ENCODE data around the gene GCSH.

- TF ChIP-seq, protein P1, sequence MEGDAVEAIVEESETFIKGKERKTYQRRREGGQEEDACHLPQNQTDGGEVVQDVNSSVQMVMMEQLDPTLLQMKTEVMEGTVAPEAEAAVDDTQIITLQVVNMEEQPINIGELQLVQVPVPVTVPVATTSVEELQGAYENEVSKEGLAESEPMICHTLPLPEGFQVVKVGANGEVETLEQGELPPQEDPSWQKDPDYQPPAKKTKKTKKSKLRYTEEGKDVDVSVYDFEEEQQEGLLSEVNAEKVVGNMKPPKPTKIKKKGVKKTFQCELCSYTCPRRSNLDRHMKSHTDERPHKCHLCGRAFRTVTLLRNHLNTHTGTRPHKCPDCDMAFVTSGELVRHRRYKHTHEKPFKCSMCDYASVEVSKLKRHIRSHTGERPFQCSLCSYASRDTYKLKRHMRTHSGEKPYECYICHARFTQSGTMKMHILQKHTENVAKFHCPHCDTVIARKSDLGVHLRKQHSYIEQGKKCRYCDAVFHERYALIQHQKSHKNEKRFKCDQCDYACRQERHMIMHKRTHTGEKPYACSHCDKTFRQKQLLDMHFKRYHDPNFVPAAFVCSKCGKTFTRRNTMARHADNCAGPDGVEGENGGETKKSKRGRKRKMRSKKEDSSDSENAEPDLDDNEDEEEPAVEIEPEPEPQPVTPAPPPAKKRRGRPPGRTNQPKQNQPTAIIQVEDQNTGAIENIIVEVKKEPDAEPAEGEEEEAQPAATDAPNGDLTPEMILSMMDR (IDR thresholded peaks at IDR 0.05; ENCODE audit: low read depth, low read length, missing input control): no peak
- TF ChIP-seq SP1 (IDR thresholded peaks at IDR 0.05): no peak
- no peak for TF ChIP-seq TAF1 (conservative IDR thresholded peaks at IDR 0.05)
- no peak for TF ChIP-seq RXRA (IDR thresholded peaks at IDR 0.05)
- TF ChIP-seq, protein P2, sequence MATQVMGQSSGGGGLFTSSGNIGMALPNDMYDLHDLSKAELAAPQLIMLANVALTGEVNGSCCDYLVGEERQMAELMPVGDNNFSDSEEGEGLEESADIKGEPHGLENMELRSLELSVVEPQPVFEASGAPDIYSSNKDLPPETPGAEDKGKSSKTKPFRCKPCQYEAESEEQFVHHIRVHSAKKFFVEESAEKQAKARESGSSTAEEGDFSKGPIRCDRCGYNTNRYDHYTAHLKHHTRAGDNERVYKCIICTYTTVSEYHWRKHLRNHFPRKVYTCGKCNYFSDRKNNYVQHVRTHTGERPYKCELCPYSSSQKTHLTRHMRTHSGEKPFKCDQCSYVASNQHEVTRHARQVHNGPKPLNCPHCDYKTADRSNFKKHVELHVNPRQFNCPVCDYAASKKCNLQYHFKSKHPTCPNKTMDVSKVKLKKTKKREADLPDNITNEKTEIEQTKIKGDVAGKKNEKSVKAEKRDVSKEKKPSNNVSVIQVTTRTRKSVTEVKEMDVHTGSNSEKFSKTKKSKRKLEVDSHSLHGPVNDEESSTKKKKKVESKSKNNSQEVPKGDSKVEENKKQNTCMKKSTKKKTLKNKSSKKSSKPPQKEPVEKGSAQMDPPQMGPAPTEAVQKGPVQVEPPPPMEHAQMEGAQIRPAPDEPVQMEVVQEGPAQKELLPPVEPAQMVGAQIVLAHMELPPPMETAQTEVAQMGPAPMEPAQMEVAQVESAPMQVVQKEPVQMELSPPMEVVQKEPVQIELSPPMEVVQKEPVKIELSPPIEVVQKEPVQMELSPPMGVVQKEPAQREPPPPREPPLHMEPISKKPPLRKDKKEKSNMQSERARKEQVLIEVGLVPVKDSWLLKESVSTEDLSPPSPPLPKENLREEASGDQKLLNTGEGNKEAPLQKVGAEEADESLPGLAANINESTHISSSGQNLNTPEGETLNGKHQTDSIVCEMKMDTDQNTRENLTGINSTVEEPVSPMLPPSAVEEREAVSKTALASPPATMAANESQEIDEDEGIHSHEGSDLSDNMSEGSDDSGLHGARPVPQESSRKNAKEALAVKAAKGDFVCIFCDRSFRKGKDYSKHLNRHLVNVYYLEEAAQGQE (IDR thresholded peaks at IDR 0.05): no peak
- TF ChIP-seq HNF4G (IDR thresholded peaks at IDR 0.05): no peak
- TF ChIP-seq RAD21 (IDR thresholded peaks at IDR 0.05): no peak
- TF ChIP-seq, protein P3, sequence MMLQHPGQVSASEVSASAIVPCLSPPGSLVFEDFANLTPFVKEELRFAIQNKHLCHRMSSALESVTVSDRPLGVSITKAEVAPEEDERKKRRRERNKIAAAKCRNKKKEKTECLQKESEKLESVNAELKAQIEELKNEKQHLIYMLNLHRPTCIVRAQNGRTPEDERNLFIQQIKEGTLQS (IDR thresholded peaks at IDR 0.05): no peak
- TF ChIP-seq, protein P4, sequence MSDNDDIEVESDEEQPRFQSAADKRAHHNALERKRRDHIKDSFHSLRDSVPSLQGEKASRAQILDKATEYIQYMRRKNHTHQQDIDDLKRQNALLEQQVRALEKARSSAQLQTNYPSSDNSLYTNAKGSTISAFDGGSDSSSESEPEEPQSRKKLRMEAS (IDR thresholded peaks at IDR 0.05): no peak
- TF ChIP-seq GABPA (IDR thresholded peaks at IDR 0.05 in 1 of 2, conservative IDR thresholded peaks at IDR 0.05 in 1 of 2): no peak
- TF ChIP-seq YY1 (IDR thresholded peaks at IDR 0.05): no peak
- no peak for TF ChIP-seq JUND (IDR thresholded peaks at IDR 0.05)
- no peak for TF ChIP-seq NR2F2 (IDR thresholded peaks at IDR 0.05)
- no peak for TF ChIP-seq EGR1 (IDR thresholded peaks at IDR 0.05; ENCODE audit: low read depth in 2 of 2)
Measured at GRCh38 chr16:81067166-81067565, 29.0 kb downstream of the GCSH start.
